Esophagus mucosa (tissue), 1 donor: ENCODE data around the gene FBXO3. TPM values are rescaled to one million over a fixed set of nuclear protein-coding genes. Genes with fewer than 3 reads are reported as not detected.
A peak's percentile ranks its signal among the peaks of the same experiment; 100 is the strongest.

Experiments
- ATAC-seq: fragments of 200-7000 bp; cut with Tn5 transposase; one replicate; pipeline ENCODE4 v1.9.1; 2020
- total RNA-seq: library from RNA; stranded (reverse); gene quantifications from one replicate; pipeline ENCODE4 v1.2.4, GENCODE V29; 2023
- donor health status: DM: yes; HTN: yes; CAD: no.

Gene FBXO3
- total RNA-seq, 1 donor from 2014 or later = 23.8 TPM

DNA sequence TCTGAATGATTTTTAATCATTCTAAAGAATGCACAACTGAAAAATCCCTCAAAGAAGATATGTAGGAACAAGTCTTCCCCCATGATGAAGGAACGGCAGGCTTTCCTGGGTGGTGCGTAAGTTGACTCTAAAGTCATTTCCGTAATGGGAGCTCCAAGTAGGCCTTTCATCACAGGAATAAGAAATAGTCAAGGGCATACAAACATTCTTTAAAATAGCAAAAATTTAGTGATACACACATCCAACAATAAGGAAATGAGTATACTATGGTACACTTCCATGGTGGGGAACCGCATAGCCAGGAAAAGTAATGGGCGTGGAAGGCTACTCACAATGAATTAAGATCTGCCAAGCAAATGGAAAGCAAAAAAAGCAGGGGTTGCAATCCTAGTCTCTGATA is 48.8 kb downstream of the FBXO3 start:
- ATAC-seq = no peak

DNA sequence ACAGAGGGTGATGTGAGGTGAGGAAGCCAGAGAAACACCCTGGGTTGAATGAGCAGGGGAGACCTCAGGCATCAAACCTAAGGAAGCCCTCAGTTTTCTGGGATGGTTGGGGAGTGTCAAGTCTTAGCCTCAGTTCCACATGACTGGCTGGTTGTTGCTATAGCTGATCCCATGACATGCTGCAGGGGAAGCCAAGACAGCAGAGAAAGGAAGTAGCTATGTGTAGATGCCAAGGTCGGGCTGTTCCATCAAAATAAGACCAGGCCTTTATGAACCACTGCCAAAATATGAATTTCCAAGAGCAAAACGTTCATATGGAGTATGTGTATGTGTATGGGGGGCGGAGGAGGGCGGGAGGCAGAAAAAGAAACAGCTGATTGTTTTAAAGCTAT is 49.7 kb downstream of the FBXO3 start:
- ATAC-seq = peak; percentile 24

DNA sequence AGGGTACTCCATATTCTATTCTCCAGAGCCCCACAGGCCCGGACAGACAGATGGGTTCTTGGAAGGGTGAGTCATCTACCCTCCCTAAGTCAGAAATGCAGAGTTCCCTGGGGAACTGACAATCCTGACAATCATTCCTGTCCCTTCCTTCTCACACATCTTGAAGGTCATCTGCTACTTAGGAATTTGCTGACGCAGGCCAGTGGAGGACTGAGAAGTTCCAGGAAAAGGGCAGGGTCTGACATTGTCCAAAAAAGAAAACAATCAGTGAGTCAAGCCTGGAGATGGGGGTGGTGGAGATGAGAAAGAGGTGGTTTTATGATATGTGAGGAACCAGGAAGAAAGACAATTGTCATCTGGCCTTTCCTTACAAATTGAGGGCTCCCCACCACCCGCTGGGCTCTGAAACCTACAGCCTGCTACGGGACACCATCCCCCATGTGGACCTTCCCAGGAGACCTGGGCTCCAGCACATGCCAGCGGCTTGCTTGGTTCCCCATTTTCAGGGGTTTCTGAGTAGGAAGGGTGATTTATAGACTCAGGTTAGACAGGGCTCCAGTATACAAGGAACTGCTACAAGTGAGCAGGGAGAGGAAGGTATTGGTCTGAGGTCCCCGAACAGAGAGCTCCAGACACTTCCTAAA is 51.0 kb downstream of the FBXO3 start:
- peak; percentile 53 for ATAC-seq

DNA sequence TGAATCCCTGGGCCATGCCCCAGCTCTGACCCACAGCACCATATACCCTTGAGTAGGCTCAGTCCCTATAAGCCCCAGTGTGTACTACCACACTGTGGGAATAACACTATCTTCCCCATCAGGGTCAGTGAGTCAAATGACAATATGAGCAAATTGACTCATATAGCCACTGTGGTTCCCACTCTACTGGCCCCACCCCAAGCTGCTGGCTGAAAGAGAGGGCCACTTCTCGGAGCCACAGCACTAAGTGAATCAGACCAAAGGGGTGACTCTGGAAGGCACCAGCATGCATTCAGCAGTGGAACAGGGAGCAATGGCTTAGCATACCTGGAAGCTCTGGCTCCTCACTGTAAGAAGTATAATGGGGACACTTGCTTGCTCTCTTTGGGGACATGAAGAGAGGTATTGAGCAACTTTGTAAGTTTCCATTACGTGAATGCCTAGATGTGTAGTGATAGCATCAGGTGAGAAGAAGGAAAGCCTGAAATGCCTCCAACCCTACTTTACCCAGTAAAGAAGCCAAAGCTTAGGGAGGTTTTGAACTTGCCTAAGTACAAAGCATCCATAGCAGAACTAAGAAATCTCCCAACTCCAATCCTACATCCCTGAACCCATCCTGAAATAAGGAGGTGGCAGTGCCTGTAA is 51.6 kb downstream of the FBXO3 start:
- peak; percentile 69 for ATAC-seq

DNA sequence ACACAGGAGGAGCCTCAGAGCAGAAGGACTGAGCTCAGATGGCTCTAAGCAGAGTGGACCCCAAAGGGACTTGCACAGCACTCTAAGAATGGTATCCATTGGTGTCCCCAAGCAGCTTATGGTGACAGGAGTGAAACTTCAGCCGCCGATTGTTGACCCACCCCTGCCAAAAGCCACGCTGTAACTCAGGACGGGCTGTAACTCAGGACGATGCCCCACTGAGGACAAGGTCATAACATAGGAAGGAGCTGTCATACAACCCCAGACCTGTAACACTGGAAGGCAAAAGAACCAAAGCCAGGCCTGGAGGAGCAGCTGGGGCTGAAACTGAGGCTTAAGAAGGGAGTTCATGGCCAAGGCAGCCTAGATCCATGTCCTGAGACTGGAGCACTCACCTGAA is 52.3 kb downstream of the FBXO3 start:
- ATAC-seq = no peak

DNA sequence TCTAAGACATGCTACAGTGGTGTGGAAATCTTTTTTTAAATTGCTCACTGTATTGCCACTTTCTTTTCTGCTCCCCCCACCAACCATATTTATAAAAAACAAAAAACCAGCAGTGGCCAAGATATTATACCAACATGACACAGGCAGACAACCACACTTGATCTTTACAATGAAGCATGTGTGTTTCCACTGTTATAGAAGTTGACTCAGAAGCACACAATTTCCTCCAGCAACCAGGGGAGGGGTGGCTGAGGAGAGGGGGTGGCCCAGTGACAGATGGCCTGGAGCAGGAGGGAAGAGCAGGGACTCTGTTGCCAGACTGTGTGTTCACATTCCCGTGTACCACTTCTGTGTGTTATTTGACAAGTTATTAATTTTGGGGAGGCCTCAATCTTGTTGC is 52.9 kb downstream of the FBXO3 start:
- ATAC-seq = no peak

DNA sequence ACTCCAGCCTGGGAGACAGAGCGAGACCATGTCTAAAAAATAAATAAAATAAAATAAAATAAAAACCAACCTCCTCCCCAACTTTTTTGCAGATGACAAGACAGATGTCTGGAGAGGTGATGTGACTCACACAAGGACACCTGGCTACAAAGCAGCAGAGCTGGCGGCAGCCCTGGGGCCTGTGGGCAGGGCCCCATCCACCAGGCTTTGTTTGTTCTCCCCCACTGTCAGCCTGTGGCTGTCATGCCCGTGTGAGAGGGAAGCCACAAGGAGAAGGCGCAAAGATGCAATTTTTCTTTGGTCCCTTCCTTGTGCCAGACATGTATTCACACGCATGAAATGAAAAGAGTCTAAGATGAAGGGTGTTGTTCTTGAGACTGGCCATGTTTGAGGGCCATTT is 54.7 kb downstream of the FBXO3 start:
- ATAC-seq = peak; percentile 46

DNA sequence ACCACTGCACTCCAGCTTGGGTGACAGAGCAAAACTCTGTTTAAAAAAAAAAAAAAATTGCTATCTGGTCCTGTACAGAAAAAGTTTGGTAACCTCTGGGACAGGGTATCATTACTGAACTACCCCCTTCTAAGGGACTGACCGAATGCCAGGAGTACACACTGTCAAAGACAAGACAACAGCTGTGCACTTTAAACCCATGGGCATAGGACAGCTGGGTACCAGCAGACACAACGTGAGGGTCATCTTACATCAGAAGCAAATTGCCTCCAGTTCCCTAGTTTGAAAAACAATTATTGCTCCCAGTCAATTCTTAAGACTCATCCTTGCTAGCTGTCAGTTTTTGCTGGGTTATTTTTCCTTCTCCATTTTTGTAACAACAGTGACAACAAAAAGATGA is 55.9 kb downstream of the FBXO3 start:
- ATAC-seq = no peak

DNA sequence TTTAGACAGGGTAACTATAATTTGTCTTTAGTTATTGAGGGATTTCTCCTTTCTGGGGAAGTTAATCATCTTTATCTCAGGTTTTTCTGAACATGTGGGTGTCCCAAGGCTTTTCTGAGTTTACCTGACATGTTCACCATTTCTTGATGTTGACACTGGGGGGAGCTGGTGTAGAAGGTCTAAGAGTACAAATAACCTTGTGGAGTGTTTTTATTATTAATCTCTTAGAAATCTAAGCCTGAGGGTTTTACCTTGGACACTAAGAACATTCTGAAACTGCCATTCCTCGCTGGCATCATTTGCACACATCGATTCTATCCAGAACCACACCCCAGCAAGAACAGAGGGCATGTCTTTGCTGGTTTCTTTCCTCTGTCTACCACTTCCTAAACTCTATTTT is 58.1 kb downstream of the FBXO3 start:
- ATAC-seq = peak; percentile 60

DNA sequence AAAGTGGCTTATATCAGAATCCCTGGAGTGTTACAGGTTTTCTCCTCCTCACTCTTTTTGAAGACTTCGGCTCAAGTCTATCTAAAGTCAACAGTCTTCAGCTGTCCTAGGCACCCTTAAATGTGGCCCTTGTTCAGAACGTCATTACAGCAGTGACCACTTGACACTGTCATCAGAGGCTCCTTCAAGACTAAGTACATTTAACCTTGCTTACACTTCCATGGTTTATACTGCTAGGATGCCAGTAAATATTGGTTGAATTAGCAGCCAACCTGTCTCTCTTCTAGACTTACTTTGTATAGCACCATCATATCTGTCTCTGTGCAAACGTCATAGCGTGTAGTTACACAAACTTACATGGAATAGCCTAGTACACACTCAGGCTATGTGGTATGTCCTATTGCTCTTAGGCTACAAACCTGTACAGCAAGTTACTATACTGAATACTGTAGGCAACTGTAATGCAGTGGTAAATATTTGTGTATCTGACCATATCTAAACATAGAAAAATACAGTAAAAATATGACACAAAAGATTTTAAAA is 60.4 kb downstream of the FBXO3 start:
- no peak for ATAC-seq

DNA sequence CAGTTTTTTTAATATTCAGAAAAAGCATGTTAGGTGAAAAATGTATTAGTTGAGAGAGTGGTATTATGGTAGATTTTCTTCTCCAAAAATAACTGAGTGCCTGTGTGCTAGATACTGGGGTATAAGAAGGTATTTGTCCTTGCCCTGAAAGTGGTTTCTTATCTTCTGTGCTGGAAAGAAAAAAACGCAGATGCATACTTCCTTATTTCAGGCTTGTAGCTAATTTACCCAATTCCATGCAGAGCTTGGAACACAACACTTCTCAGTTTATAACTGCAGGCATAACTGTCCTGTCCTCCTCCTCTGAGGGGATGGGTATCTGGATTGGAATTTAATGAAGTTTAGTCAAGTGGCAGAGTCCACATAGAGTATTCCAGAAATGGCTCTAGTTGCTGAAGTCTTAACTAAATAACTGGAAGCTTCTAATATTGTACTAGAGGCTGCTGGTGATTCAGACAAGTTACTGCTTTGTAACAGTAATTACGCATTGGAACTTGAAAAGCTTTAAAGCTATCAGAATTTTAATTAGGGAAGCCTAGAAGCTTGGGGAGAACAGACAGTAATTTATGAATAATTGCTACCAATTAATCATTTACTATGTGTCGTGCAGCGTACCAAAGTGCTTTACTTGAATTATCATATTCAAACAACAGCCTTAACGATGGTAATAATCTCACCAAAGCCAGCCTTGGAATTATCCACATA is 61.0 kb downstream of the FBXO3 start:
- no peak for ATAC-seq

DNA sequence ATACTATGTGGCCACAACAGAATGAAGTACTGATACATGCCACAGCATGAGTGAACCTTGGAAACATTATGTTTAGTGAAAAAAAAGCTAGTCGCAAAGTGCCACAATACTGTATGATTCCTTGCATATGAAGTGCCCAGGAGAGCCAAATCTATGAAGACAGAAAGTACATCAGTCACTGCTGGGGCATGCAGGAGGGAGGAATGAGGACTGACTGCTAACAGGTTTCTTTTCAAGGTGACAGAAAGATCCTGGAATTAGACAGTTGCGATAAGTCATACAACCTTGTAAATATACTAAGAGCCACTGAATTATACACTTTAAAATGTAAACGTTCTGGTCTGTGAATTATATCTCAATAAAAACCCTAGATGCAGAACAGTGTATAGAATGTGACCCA is 61.9 kb downstream of the FBXO3 start:
- ATAC-seq = no peak

DNA sequence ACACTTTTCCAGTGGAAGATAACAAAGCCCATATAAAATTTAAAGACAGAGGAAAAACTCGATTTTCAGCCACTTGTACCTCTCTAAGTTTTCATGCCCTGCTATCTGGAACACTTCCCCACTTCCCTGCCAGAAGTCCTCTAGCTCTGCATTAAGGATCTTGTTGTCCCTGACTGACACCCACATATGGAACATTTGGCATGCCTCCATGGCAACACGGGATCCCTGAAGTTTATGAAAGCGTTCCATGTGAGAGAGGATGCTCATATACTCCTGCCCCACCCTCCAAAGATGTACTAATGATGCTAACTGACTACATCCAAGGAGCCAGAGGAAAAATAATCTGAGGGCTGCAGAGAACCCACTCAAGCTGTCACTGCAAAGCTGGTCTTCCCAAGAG is 64.9 kb downstream of the FBXO3 start:
- ATAC-seq = no peak

DNA sequence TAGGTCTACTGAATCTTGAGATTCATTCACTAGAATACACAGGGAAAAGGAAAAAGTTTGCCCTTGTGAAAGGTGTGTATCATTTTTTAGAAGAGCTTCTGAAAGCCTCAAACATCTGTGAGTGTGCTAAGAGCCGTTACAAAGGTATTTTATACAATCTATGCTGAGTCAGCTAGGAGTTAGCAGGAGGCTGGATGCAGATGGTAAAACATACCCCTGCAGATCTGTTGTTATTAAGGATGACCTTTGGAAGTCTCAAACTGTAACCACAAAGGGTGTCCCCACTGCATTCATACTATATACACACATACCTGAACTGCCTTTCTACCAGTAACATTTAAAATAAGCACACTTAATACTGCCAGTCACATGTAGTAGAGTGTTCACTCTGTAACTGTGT is 65.3 kb downstream of the FBXO3 start:
- no peak for ATAC-seq

DNA sequence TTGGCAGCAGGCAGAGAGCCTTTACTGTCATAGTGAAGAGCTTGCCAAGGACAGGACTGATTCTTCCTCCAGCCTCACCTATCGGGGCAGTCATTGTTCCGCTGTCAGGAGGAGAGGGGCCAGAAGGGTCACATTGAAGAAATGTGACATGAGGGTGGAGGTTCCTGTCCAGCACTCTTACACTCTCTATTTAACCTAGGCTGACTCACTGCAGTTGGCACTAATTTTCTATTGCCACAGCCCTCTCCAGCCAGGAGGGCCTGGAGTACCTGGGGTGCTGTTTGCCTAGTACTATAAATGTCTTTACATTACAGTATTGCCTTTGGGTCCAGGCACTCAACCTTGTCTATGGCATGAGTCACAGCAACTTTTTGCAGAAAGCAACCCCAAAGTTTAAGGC is 66.5 kb downstream of the FBXO3 start:
- ATAC-seq = peak; percentile 61

DNA sequence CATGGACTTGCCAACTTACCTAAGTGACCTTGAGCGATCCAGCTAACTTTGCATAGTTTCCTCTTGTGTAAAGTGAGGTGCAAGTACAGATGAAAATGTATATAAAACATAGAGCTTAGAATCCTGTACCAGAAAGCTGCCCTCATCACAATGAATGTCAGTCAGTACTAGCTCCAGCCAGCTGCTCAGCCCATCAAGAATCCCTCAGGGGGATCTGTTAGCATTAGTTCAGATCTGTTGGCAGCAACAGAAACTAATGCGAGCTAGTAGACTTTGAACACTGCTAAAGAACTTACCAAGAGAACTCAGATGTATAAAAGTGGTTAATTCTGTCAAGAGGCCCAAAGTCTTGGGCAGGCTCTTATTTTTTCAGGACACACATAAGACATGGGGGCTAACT is 67.4 kb downstream of the FBXO3 start:
- ATAC-seq = no peak

DNA sequence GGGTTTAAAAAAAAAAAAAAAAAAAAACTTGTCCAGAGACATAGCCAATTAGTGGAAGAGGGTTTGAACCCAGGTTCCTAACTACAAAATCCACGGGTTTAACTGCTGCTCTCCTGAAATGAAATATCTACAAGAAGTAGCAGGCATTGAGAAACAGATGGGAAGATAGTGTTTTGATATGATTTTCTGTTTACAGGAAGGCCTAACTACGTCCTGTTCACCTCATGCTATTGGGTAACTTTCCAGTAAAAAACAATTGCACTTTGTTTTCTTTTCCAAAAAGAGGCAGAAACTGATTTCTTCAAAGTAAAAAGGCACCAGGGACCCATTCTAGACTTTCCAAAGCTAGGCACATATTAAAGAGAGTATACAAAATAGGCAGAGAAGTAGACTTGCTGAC is 67.8 kb downstream of the FBXO3 start:
- ATAC-seq = no peak

DNA sequence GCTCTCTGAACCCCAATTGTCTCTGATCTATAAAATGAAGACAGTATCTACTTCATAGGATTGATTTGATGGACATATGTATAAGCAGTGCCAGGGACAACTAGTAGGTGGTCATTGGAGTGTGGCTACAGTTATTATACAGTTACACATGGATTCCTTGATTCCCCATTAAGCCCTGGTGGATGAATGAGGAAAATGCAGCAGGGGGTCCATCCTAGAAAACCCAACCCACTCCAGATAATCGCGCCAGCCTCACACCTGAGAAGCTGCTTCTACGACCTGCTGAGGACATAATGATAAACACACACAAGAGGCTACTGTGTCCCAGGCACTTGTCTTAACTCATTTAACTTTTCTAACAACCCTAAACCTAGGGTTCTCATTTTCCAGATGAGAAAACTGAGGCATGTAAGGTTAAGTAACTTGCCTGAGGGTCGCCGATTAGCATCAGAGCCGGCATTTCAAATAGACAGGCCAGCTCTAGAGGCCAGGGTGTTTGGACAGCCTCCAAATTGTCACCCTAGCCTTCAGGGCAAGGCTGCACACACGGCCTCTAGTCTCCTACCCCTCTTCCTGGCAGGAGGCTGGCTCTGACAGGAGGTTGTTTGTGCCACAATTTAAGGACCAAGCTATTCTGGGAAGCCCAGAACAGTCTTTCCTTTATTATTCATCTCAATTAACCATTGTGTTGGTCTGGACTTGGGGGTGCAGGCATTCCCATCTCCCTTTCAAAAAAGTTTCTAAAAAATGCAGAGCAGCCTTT is 69.9 kb downstream of the FBXO3 start:
- no peak for ATAC-seq

DNA sequence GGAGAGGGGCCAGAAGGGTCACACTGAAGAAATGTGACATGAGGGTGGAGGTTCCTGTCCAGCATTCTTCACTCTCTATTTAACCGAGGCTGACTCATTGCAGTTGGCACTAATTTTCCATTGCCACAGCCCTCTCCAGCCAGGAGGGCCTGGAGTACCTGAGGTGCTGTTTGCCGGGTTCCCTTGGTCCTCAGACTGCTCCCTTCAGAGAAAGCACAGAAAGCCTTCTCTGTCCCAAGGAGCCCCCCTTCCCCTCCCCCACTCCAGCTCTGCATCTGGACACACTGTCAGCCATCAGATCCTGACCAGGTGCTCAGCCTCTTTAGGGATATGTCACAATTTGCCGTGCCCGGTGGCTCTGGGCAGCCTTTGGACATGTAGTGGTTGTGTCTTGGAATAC is 70.5 kb downstream of the FBXO3 start:
- peak; percentile 27 for ATAC-seq

DNA sequence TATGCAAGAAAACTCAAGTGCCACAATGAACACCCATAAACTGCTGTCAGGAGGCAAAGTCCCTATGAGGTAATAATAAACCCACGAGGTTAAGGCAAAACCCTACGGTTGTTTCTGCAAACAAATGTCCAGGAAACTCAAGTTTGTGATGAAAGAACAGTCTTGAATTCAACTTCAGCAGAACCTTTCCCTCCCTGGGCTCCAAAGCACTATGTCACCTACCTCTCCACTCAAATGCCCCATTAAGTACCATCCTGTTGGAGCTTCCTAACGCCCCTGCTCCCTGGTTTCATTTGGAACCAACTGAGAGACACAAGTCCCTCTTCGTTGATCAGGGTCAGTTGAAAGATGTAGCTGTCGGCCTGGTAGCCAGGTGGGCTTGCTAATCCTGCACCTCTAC is 71.1 kb downstream of the FBXO3 start:
- no peak for ATAC-seq

DNA sequence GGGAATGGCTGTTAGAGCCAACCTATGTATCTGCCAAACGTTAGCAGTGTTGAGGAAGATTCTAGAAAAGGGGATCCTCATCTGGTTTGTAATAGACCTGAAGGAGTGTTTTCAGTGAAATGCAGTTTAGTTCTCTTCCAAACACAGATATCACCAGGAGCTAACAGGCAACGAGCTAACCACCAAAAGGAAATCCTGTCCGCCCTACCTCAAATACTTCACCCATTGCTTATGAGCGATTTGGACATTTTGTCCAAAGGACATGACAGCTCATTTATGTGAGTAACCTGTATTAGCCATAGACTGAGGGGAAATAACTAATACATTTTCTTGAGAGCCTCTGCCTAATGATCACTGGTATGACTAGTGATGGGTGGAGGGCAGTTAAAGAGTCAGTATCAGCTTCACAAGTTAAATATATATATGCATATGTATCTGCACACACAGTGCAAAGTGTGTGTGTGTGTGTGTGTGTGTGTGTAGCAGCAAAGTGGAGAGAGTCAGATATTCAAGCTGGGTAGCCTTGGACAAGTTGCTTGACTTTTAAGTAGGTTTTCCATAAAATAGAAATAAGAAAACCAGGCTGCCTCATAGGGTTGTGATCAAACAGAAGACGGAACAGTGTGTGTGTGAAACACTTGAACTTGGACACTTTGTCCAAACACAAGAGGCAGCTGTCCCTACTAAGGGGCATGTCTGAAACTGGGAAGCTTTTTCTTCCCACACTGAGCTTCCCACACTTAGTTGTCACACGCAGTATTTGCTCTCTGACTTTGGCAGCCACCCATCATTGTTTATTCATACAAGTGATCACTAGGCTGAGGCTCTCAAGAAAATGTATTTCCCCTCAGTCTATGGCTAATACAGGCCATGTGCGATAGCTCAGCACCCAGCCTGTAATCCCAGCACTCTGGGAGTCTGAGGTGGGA is 72.8 kb downstream of the FBXO3 start:
- ATAC-seq = peak; percentile 11
